Measurements from ENCODE around the gene TRPM2.

The TRPM2 gene

DNA sequence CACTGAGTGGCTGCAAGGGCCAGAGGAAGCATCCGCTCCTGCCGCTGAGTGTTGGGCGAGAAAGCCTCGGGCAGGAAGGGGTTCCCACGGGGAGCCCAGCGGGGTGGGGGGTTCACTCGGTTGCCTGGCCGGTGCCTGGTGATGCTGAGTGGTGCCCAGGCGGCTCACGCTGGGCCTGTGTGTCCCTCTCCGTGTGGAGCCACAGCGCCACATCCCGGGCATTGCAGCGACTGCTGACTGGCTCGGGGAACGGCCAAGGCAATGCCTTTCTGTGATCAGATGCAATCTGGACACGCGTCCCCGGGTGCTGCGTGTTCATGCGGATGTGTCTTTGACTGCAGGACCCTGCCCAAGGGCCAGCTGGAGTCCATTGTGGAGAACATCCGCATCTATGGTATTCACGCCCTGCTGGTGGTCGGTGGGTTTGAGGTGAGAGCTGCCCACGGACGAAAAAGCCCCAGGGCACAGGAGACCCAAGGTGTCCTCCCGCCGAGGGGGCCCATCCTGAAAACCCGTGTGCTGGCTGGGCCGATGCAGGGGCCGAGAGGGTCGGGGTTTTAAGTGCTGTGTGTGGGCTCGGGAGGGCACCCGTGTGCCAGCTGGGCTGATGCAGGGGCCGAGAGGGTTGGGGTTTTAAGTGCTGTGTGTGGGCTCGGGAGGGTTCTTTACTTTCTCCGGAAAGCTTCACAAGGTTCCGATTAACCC lies 30.6 kb upstream of the TRPM2 start:
- no peak for DNase-seq

DNA sequence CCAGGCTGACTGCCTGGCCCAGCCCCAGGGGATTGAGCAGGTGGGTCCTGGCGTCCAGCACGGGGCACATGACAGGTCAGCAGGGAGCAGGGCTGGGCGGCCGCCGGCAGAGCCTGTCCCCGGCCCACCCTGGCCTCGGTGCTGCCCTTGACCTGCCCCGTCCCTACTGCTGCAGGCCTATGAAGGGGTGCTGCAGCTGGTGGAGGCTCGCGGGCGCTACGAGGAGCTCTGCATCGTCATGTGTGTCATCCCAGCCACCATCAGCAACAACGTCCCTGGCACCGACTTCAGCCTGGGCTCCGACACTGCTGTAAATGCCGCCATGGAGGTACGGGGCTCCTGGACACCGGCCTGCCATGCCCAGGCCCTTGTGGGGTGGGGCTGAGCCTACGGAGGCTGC lies 29.8 kb upstream of the TRPM2 start:
- DNase-seq, result no peak

DNA sequence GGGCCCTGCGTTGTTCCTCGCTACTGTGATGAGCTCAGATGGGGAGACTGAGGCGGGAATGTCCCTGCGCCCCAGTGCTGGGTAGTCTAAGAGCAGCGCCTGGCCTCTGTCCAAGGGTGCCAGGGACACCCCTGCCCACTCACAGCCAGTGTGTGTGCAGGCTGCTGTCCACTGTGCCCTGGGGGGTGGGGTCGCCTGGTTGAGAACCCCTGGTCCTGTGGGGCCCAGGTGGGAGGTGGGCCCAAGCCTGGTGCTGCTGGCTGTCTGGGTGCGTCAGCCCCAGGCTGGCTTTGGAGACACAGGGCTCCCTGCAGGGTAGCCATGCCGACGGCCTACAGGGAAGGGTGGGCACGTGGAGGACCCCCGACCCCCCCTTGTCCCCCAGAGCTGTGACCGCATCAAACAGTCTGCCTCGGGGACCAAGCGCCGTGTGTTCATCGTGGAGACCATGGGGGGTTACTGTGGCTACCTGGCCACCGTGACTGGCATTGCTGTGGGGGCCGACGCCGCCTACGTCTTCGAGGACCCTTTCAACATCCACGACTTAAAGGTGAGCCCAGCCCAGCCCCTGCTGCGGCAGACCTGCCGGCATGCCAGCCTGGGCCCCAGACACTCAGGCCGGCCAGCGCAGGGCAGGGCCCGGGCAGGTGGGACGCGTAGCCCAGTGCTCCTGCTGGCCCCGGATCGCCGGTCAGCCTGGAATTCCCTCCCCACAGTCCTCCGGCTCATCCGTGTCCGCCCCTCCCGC lies 29.1 kb upstream of the TRPM2 start:
- DNase-seq, result no peak

DNA sequence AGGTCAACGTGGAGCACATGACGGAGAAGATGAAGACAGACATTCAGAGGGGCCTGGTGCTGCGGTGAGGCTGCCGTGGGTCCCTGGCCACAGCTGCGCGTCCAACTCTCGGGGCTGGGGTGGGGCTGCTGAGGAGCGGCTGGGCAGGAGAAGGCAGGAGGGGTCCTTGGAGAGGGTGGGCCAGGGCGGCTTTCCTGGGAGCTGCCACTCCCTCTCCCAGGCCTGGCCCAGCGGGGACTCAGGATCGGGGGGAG lies 28.6 kb upstream of the TRPM2 start:
- DNase-seq, result no peak

DNA sequence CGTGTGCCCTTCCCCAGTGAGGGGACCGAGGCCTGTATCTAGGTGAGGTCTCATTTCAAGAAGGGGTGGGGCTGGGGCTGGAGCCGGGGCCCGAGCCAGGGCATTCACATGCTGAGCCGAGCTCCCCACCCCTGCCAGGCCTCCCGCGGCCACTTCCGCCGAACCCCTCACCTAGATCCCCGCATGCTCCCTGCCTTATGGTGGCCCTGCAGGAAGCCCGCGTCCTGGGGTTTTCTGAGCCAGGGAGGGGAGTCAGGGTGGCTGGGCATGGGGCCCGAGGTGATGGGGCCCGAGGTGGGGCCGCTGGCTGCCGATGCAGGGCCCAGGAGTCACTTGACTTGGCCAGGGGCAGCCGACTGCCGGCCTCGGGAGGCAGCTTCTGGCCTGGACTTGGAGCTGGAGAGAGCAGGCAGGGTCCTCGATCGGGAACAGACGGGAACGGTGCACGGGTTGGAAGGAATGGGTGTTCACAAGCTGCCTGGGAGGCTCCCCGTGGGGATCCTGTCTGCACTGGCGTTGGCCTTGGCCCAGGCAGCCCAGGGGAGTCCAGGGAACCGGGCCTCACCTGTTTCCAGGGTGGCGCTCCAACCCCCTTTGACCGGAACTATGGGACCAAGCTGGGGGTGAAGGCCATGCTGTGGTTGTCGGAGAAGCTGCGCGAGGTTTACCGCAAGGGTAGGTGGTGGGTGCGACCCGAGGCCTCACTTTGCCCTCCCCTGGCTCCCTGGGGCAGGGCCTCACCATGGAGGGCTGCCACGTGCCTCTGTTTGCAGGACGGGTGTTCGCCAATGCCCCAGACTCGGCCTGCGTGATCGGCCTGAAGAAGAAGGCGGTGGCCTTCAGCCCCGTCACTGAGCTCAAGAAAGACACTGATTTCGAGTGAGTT lies 27.8 kb upstream of the TRPM2 start:
- no peak for DNase-seq

DNA sequence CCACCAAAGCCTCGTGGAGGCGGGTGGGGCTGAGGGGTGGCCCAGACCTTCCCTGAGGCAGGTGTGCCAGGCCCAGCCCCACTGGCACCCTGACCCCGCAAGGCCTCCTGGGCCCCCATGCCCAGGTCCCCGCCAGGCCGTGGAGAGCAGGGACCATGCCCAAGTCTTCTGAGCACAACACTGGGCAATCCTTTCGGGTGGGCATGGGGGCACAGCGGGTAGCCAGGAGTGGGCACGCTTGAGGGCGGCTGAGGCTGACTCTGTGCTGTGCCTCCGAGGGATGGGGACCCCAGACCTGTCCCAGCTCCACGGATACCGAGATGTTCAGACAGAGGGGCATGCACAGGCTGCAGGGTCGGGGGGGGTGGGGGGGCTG lies 27.2 kb upstream of the TRPM2 start:
- DNase-seq, result no peak

DNA sequence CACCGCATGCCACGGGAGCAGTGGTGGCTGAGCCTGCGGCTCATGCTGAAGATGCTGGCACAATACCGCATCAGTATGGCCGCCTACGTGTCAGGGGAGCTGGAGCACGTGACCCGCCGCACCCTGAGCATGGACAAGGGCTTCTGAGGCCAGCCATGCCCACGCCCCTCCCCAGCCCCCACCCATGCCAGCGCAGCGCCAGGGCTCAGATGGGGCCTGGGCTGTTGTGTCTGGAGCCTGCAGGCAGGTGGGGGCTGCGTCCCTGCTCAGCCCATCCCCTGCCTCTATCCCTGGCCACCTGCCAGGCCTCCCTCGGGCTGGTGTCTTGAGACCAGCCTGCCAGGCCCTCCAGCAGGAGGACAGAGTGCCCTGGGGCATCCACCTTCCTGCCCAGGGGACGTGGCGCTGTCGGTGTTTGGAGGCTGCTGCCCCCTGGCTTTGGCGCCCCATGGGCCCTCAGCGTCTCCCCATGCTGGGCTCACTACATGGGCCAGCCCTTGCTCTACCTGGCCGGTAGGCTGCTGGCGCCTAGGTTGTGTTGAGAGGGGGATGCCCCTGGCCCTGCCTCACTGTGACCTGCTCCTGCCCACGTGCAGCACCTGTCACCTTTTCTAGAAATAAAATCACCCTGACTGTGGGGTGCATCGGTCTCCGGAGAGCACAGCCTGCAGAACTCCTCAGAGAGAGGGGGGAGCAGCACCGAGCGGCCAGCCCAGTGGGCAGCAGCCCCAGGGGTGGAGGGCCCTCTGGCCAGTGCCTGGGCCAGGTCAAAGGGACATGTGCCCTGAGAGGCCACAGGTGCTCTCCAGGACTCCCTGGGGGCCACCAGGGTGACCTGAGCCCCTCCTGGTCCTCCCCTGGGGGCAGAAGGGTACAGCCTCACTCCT lies 26.5 kb upstream of the TRPM2 start:
- no peak for DNase-seq

DNA sequence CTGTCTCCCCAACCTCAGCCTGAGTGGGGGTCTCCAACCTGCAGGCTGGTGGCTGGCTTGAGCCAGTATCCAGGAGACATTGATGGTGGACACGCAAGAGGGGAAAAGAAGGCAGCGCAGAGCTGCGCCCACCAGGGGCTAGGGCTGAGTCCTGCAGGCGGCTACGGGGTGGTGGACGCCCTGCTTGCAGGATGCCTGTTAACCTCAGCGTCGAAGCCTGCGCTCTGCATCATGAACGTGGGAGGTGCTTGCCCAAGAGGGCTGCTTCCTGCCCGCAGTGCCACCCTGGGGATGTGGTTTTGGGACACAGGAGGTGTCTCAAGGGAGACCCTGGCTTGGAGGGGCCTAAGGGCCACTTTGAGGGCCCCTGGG lies 25.8 kb upstream of the TRPM2 start:
- DNase-seq, result no peak

DNA sequence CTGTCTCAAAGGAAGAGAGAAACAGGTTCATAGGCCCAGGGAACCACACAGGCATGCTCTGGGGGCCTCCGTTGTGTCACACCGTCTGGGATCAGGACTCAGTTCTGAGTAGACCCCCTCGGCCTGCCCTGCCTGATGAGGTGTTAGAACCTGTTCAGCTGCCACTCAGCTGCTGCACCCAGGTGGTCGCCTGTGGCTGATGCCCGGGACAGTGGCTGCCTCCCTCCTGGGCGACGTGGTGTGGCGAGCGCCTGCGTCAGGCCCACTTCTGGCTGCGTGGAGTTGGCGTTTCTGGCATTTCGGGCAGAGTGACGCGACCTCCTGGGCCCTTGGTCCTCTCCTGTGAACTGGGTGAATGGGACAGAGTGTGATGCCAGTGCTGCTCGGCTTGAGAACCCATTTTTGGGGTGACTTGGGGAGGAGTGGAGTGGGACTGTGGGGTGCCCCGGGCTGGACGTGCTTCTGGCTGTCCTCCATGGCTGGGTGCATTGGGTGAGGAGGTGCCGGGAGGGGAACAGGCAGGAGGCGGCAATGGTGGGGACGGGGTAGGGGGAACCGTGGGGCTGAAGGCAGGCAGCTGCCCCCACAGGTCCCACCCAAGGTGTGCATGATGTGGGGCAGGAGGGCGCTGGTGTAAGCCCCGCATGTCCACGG lies 25.1 kb upstream of the TRPM2 start:
- no peak for DNase-seq

DNA sequence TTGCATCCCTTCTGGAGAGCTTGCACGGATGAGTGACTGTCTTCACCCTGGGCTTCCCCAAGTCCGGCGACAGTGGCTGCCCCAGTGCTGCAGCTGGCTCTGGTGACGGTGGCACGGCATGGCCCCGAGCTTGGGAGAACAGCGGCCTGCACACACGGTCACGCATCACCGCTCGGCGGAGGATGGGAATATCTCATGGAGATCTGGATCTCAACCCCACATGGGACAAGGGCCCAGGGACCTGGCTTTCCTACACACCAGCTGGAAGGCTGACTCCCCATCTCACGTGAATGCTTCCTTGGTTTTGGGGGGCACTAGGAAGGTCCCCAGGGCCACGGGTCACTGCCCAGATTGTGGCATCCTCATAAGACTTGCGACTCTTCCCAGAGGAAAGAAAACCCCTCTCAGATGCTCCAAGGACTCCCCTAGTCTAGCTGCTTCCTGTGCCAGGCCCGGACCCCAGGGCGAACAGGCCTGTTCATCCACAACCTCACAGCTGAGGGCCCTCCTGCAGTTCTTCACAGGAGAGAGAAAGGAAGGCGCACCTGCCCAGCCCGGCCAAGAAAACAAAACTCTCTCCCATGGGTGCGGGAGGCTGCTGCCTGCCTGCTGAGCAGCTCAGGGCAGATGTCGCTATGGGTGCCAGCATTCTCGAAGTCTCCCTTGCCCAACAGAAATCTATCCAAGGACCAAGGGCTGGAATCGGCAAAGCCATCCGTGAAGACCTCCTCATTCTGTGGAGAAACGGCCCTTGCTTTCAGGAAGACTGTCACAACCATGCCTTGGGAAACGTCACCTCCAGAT lies 24.1 kb upstream of the TRPM2 start:
- no peak for DNase-seq

DNA sequence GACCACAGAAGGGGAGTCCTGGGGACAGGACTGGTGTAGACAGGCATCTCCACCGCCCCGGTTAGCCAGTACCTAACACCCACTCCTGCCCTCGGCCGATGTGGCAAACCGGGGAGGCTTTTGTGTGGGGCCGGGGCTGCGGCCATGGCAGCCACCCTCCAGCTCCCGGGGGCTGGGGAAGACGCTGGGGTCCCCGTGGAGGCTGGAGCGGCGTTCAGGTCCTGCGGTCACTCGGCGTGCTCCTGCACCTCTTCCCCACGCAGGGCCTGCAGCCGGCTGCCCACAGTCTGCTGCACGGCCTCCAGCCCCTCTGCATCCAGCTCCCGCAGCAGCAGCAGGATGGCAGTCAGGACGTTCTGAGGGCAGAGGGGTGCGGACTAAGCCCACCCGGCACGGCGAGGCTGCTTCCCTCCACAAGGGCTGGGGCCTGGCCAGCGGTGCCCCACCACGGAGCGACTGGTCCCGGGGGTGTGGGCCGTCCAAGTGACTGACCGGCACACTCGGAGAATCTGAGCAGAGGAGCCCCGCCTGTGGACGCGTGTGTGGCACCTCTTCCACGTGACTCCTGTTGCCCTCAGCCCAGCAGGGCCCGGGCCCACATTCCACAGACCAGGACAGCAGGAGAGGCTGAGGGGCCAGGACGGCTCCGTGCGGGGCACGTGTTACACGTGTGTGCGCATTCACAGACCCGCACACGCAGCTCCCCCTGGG lies 23.3 kb upstream of the TRPM2 start:
- peak; percentile 48 for DNase-seq

DNA sequence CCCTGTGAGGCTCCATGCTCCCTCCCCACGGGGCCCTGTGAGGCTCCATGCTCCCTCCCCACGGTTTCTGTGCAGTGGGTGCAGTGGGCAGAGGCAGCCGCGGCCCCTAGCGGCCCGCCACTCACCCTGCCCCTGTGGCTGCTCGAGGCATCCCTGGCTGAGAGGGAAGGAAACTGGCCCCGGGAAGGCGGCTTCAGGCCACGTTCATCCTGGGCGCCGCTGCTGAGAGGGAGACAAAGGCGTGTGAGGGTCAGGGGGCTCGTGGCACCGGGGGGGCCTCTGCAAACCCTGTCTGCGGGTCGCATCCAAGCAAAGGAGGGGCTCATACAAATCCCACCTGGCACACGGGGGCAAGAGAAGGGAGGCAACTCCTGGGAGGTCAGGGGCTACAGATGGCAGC lies 22.7 kb upstream of the TRPM2 start:
- DNase-seq, result no peak

DNA sequence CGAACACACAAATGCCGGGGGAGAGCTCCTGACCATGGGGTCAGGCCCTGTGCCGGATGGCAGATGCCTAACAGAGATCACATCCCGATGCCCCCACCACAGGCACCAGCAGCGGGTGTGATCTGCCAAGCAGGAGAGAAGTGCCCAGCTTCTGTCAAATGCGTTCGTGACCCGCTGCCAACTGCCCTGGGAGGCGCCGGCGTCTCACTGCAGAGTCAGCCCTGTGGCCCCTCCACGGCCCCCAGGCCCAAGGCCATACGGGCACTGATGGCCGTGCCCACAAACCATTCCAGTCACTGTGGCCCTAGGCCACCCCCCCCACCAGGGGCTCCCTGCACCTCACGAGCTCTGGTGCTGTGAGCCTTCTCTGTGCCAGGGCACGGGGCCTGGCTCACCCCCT lies 22.2 kb upstream of the TRPM2 start:
- no peak for DNase-seq

DNA sequence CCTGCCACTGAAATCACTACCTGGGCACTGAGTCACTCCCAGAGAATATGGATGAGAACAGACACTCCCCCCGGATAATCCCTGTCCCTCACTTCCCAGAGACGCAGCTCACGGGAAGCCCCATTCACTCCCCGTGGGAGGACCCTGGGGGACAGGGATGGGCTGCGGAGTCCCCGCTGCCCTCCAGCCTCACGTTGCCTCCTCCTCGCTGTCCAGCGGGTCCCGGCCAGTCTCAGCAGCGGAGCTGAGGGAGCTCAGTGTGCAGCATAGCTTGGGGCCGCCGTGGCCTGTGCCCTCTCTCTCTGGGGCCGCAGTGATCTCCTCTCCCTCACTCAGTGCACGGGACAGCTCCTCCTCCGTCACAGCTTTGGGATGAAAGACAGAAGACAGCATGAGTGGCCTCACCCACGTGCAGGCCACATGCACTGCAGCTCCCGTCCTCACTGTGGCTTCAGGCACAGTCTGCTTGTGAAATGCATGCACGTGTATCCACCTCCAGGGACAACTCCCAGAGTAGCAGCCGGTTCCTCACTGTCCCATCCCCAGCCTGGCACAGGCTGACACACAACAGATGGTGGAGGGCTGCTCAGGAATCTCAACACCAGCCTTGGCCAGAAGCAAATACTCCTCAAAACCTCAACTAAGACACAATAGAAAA lies 21.6 kb upstream of the TRPM2 start:
- no peak for DNase-seq

DNA sequence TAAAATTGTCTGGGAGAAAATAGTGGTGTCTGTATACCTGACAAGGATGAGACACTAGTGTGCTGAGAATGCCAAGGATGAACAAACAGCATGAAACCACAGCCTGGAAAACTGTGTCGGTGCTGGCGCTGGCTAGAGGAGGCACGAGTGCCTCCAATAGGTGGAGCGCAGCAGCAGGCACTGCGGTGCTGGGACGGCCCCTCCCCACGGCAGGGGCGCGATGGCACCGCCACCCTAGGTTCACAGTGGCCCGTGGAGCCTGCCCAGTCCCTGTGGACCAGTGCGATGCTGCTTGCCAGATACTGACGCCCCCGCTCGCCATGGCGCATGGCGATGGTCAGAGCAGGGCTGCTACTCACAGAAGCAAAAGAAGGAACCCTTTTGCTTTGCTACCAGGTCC lies 21.0 kb upstream of the TRPM2 start:
- DNase-seq, result no peak

DNA sequence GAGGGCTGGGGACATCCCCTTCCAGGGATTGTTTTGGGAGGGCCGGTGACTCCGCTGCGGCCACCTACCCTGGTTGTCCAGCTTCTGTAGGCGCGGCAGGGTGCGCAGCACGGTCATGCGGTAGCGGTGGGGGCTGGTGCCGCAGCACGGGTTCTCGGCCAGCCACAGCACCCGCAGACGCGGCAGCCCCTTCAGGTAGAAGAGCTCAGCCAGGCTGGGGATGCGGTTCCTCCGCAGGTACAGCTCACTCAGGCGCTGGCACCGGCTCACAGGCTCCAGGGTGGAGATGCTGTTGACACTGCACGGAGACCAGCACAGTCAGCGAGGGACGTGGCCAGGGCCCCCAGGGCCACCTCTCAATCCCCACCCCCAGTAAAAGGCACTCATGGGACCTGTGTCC lies 20.5 kb upstream of the TRPM2 start:
- no peak for DNase-seq

DNA sequence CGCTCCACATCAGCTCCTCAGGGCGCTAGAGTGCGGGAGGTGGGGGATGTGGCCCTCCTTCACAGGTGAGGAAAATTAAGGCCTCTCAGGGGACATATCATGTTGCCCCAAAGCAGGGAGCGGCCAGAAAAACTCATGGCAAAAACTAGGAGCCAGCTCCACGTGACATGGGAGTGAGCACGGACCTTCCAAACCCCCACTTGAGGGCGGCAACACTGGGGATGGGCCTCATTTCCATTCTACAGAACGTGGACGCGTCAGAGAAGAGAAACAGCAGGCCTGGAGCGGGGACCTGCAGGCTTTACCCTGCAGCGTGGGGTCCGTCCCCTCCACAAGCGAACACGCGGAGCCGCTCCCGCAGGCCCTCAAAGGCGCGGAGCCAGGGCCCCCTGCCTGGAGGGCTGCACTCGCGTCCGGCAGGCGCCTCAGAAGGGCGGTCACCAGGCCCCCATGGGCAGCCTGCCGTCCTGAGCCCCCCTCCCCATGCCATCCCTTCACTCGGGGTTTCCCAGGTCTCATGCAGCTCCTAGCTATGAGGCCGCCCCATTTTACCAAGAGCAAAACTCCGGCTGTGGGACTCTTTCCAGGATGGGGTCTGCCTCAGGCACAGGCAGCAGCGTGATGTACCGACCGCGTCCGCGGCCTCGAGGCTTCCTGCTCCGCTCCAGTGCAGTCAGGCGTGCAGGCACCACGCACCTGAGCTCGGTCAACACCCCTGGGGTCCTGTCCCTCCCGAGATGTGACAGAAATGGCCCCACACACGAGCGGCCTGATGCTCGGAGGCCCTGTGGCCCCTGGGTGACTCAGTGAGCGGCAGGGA lies 19.7 kb upstream of the TRPM2 start:
- DNase-seq, result no peak

DNA sequence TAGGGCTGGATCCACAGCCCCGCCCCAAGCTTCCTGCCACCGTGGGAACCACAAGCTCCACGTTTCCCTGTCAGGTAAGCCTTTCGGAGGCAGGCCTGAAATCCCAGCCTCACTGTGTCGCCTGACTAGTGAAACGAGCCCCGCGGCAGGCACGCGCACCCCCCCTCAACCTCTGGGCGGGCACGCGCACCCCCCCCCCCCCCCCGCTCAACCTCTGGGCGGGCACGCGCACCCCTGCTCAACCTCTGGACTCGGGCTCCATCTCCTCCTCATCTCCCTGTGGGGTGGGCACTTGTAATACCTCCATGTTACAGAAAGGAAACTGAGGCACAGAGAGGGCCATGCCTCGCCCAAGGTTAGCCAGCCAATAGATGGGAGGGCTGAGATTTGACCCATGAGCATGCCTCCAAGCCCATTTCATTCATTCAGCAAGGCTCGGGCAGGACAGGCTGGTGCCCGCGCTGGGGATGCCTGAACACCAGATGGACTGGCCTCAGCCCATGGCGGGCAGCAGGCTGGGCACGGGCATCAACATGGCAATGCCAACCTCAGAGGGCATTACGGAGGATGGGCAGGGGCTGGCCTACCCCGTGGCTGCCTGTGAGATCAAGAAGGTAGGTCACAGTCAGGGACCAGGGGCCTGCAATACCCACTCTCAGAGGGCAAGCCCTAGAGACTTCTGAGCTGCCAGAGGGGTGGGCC lies 18.9 kb upstream of the TRPM2 start:
- DNase-seq, result no peak
